Measurements from ENCODE around the gene UNC13B. TPM values are rescaled to one million over a fixed set of nuclear protein-coding genes. Genes with fewer than 3 reads are reported as not detected.
A peak's percentile ranks its signal among the peaks of the same experiment; 100 is the strongest.

The UNC13B gene
- total and polyA plus RNA-seq, 9 of the 15 experiments (the other 6 are each of a cell fraction or from before 2014, with no cell fraction given): 2.4 to 11.5 (median 8.6) TPM

DNA sequence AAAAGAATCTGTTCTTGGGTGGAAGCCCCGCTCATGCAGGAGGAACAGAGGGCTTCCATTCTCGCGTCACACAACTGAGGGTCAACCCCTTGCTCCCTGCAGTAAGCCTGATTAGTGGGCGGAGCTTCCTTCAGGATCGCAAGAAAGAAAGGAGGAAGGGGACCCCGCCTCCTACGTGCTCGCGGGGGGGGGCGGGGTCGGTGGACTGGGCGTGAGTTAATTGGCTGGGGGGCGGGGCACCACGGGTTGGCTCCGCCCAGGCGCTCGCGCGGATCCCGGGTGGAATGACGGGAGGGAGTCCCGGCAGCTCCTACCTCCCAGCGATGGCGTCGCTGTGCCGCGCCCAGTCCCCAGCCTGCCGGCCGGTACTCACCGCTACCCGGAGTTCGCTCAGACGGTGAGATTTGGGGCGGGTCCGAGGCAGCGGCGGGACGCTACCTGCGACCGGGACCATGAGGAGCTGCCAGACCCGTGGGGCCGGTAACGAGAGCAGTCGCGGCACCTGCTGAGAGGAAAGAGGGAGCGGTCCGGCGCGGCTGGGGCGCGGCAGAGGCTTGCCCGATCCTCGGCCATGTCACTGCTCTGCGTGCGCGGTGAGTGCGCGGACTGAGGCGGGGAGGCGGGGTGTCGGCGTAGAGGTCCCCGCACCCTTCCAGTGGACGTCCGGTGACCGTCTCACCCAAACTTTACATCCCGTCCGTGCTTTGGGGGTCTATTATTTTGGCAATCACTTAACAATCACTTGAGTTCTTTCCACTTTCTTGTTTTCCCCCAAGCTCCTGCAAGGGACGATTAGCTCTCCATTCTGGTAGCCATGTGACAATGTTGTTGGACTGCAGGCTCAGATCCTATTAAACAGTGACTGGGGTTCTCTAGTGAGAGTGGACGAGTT, at the start of gene UNC13B (continued):
- TF ChIP-seq, protein P1, sequence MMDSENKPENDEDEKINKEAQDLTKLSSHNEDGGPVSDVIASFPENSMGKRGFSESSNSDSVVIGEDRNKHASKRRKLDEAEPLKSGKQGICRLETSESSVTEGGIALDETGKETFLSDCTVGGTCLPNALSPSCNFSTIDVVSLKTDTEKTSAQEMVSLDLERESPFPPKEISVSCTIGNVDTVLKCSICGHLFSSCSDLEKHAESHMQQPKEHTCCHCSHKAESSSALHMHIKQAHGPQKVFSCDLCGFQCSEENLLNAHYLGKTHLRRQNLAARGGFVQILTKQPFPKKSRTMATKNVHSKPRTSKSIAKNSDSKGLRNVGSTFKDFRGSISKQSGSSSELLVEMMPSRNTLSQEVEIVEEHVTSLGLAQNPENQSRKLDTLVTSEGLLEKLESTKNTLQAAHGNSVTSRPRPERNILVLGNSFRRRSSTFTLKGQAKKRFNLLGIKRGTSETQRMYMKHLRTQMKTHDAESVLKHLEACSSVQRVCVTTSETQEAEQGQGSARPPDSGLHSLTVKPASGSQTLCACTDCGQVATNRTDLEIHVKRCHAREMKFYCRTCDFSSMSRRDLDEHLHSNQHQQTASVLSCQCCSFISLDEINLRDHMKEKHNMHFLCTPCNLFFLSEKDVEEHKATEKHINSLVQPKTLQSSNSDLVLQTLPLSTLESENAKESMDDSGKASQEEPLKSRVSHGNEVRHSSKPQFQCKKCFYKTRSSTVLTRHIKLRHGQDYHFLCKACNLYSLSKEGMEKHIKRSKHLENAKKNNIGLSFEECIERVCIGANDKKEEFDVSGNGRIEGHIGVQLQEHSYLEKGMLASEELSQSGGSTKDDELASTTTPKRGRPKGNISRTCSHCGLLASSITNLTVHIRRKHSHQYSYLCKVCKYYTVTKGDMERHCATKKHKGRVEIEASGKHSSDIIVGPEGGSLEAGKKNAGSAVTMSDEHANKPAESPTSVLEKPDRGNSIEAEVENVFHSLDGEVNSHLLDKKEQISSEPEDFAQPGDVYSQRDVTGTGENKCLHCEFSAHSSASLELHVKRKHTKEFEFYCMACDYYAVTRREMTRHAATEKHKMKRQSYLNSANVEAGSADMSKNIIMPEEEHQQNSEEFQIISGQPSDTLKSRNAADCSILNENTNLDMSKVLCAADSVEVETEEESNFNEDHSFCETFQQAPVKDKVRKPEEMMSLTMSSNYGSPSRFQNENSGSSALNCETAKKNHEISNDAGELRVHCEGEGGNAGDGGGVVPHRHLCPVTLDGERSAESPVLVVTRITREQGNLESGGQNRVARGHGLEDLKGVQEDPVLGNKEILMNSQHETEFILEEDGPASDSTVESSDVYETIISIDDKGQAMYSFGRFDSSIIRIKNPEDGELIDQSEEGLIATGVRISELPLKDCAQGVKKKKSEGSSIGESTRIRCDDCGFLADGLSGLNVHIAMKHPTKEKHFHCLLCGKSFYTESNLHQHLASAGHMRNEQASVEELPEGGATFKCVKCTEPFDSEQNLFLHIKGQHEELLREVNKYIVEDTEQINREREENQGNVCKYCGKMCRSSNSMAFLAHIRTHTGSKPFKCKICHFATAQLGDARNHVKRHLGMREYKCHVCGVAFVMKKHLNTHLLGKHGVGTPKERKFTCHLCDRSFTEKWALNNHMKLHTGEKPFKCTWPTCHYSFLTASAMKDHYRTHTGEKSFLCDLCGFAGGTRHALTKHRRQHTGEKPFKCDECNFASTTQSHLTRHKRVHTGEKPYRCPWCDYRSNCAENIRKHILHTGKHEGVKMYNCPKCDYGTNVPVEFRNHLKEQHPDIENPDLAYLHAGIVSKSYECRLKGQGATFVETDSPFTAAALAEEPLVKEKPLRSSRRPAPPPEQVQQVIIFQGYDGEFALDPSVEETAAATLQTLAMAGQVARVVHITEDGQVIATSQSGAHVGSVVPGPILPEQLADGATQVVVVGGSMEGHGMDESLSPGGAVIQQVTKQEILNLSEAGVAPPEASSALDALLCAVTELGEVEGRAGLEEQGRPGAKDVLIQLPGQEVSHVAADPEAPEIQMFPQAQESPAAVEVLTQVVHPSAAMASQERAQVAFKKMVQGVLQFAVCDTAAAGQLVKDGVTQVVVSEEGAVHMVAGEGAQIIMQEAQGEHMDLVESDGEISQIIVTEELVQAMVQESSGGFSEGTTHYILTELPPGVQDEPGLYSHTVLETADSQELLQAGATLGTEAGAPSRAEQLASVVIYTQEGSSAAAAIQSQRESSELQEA (IDR thresholded peaks at IDR 0.05; ENCODE audit: low read depth): no peak
- no peak for TF ChIP-seq EHMT2 (IDR thresholded peaks at IDR 0.05)
- TF ChIP-seq, protein P2, sequence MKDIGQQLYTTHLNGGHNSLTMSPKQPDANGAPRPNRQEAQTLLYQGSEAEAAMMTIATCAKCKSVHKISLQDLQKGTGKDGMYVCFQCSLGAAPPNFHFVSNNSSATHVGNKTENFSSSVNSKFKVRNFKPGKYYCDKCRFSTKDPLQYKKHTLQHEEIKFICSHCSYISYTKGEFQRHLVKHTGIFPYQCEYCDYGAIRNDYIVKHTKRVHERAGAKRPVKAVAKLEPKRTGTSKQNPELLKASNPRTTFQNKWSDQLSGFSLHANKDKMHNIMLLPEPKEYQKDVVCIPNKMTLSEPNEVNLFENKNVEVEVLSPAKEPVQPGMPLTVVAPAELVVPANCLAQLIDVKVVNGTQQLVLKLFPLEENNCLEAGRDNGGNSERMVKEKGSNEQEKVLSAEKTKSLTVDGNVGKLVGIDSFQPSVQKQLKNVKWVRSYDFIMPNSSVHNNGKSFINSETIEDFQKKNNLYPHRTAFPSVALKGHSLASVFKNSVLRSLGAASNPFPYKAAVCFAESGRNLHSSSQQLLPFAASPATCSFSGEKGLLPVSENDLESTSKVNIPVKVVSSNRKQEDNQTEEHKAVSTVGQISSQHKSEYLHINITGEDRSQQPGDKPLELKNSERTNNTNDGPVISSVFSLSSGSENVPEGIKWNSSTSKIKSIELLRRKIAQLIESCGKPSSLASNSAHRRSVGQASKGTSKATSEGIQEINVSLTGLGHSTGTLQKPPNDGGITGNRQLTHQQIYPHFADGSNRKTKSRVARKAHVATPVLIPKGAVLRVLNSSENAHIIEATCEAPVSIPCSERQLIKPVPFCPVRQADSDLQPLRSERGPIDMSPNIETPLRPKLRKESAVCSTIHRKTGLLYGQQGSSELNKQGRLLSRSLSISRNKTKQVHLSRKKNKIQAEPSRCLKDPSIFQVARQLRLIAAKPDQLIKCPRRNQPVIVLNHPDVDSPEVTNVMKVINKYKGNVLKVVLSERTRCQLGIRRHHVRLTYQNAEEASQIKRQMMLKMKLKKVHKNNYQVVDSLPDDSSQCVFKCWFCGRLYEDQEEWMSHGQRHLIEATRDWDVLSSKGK (CRISPR knock-in tag; IDR thresholded peaks at IDR 0.05): no peak
- no peak for TF ChIP-seq CBX3 (IDR thresholded peaks at IDR 0.05; ENCODE audit: borderline replicate concordance in 1 of 2, low read length in 2 of 2)
- TF ChIP-seq ZKSCAN3 (CRISPR knock-in tag; IDR thresholded peaks at IDR 0.05): no peak
- no peak for TF ChIP-seq NCOA6 (IDR thresholded peaks at IDR 0.05)
- TF ChIP-seq SUPT5H (IDR thresholded peaks at IDR 0.05): peak; percentile 66; the same call in 1 of the 2 replicates
- TF ChIP-seq PHF20 (IDR thresholded peaks at IDR 0.05; ENCODE audit: partially characterized antibody): no peak
- TF ChIP-seq, protein P3, sequence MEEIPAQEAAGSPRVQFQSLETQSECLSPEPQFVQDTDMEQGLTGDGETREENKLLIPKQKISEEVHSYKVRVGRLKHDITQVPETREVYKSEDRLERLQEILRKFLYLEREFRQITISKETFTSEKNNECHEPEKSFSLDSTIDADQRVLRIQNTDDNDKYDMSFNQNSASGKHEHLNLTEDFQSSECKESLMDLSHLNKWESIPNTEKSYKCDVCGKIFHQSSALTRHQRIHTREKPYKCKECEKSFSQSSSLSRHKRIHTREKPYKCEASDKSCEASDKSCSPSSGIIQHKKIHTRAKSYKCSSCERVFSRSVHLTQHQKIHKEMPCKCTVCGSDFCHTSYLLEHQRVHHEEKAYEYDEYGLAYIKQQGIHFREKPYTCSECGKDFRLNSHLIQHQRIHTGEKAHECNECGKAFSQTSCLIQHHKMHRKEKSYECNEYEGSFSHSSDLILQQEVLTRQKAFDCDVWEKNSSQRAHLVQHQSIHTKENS (CRISPR knock-in tag; IDR thresholded peaks at IDR 0.05): no peak
- TF ChIP-seq CREB1 (IDR thresholded peaks at IDR 0.05): peak; percentile 34; the same call in 1 of the 2 replicates
- peak; percentile 44; the same call in 1 of the 2 replicates for TF ChIP-seq CREB1 (CRISPR knock-in tag; IDR thresholded peaks at IDR 0.05)
- TF ChIP-seq POLR2B (IDR thresholded peaks at IDR 0.05; ENCODE audit: low read depth, partially characterized antibody): peak; percentile 27
- no peak for TF ChIP-seq ZNF282 (CRISPR knock-in tag; IDR thresholded peaks at IDR 0.05)
- TF ChIP-seq TAF15 (IDR thresholded peaks at IDR 0.05; ENCODE audit: low read depth, low read length): no peak
